Activated CD4-positive, alpha-beta T cell treated with anti-CD3 and anti-CD28 coated beads for 24 hours (primary cell): Measurements from ENCODE around the gene CEP126.

Source experiments
- DNase-seq, 2 donors: peaks; one replicate each; pipeline ENCODE4 v3.0.0-alpha.2; 2020; ENCODE audit warnings: low read depth in 2 of 2

Gene CEP126

GRCh38 chr11:102007567-102008437 is 93.0 kb downstream of the CEP126 start:
- DNase-seq, result no peak

- no peak for DNase-seq
Measured at GRCh38 chr11:102010776-102011494, 96.1 kb downstream of the CEP126 start.

GRCh38 chr11:102012946-102013345 is 98.1 kb downstream of the CEP126 start:
- DNase-seq, result no peak

GRCh38 chr11:102014756-102015155 is 99.9 kb downstream of the CEP126 start:
- DNase-seq, result no peak

- no peak for DNase-seq
Measured at GRCh38 chr11:102017026-102017425, 102.2 kb downstream of the CEP126 start.

- DNase-seq, result no peak
Measured at GRCh38 chr11:102026217-102026616, 111.4 kb downstream of the CEP126 start.

GRCh38 chr11:102026959-102027358 is 112.1 kb downstream of the CEP126 start:
- DNase-seq, result no peak

GRCh38 chr11:102036757-102037156 is 121.9 kb downstream of the CEP126 start:
- DNase-seq, result no peak

- no peak for DNase-seq
Measured at GRCh38 chr11:102046841-102047240, 132.0 kb downstream of the CEP126 start.

- DNase-seq, result peak; percentile 4 to 60
Measured at GRCh38 chr11:102047305-102047924, 132.6 kb downstream of the CEP126 start, which contains the start of gene CFAP300. CFAP300 (plus strand) TSS chr11:102047437; CDS start chr11:102047471, 34 bp downstream.
